GM19467 (cell line): ENCODE data around the gene SUGCT.
"Not testable (repeated sequence)": the region's sequence is repeated elsewhere in the genome, so short reads cannot be mapped to it uniquely, and the experiment has no call there.

Source experiments
- ATAC-seq: cut with Tn5 transposase; IDR thresholded peaks from one replicate; pipeline ENCODE4 v1.9.1; 2021; ENCODE audit warnings: mild to moderate bottlenecking, moderate library complexity; ENCODE audit not compliant: unreplicated experiment

Gene SUGCT

GRCh38 chr7:40138973-40139372 is 4.2 kb downstream of the SUGCT start:
- ATAC-seq: no peak

DNA sequence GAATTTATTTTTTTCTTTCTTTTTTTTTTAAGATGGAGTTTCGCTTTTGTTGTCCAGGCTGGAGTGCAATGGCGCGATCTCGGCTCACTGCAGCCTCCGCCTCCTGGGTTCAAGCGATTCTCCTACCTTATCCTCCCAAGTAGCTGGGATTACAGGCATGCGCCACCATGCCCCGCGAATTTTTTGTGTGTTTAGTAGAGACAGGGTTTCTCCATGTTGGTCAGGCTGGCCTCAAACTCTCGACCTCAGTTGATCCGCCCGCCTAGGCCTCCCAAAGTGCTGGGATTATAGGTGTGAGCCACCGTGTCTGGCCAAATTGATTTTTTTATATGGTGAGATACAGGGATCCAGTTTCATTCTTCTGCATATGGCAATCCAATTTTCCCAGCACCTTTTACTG is 5.1 kb downstream of the SUGCT start:
- not testable (repeated sequence) for ATAC-seq

DNA sequence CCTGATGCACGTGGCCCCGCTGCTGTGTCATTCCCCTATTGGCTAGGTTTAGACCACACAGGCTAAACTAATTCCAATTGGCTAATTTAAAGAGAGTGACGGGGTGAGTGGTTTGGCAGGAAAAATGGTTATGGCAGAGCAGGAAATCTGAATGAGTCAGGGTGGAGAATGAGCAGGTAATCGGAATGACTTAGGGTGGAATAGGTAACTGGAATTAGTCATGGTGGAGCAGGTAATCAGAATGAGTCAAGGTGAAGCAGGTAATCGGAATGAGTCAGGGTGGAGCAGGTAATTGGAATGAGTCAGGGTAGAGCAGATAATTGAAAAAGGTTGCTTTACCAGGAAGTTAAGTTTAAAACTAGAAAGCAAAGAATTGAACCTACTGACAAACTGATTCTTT is 7.1 kb downstream of the SUGCT start:
- not testable (repeated sequence) for ATAC-seq

DNA sequence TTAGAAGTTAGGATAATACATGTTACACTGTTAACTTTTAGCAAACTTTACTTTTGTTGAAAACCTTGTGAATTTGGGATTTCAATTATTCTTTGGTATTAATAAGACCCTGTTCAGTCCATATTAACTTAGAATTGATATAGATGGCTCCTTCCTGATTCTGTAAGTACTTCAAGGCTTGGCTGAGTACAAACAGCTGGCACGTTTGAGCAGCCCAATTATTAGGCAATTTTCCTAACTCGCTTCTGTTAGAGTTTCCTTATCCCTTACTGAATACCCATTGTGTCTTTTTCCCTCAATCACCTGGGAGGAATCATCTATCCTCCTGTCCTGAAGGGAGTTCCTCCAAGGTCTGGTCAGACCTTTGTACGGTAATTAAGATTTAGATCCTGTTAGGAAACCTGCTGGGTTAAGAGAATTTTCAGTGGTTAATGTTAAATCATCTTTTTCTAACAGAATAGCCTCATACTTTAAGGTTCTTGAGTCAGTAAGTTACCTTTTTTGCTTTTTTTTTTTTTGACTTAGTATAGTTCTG is 10.9 kb downstream of the SUGCT start:
- ATAC-seq: not testable (repeated sequence)

DNA sequence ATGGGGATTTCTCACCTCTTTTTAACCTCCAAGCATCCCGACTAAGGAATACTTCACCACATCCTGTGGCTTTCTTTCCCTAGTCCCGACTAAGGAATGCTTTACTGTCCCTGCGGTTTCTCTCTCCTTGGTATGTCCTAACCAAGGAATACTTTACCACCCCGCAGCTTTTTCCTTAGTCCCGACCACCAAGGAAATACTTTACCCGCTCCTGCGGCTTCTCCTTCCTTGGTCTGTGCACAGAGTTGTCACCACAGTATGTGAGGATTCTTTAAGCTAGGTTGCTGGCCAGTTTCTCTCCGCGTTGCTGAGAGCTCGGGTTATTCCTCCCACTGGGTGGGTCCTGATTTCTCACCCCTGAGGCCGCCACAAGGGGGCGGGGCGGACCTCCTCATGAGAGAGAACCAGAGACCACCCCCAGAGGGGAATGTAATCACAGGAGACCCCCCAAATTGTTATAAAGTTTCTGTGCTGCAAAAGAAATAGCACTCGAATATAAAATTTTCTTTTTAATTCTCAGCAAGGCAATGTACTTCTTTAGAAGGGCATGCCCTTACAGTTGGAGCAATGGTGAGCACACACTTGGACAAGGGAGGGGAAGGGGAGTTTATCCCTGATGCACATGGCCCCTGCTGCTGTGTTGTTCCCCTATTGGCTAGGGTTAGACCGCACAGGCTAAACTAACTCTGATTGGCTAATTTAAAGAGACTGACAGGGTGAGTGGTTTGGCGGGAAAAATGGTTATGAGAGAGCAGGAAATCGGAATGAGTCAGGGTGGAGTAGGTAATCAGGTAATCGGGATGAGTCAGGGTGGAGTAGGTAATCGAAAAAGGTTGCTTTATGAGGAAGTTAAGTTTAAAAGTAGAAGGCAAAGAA is 12.8 kb downstream of the SUGCT start:
- ATAC-seq: no peak

GRCh38 chr7:40148247-40148580 is 13.4 kb downstream of the SUGCT start:
- not testable (repeated sequence) for ATAC-seq

- no peak for ATAC-seq
Observed at GRCh38 chr7:40148671-40149070, 13.9 kb downstream of the SUGCT start.

- no peak for ATAC-seq
Observed at GRCh38 chr7:40151504-40151903, 16.7 kb downstream of the SUGCT start.

DNA sequence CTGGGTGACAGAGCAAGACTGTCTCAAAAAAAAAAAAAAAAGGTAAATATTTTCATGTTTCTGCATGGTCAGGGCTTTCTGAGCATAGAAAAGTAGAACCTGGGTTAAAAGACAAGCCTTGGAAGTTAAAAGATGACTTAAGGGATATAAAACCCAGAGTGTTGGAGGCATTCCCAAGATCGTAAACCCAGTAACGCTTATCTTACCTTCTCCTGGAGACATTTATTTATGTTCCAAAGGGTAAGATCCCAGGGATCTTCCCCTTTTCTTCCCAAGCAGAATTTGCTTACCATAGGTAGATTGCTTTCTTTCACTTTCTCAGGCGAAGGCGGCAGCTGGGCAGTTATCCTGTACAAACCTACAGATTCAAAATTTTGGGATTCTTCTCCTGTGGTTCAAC is 22.2 kb downstream of the SUGCT start:
- ATAC-seq: no peak

GRCh38 chr7:40162516-40162915 is 27.7 kb downstream of the SUGCT start:
- no peak for ATAC-seq

DNA sequence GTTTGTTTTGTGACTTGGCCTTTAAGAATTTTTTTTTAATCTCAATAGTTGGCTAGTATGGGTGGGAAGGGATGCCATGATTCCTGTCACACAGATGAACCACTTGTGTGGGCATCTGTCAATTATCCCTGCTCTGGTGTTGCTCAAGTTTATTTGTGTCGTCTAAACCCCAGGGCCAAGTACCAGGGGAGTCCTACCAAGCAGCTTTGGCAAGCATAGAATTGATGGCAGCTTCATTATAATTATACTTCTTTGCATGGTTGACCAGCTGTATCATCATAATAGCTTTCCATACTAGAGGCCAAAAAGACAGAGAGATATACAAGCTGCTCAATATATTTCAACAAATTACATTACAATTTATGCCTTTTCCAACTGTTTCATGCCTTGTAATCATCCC is 30.4 kb downstream of the SUGCT start:
- ATAC-seq: no peak

DNA sequence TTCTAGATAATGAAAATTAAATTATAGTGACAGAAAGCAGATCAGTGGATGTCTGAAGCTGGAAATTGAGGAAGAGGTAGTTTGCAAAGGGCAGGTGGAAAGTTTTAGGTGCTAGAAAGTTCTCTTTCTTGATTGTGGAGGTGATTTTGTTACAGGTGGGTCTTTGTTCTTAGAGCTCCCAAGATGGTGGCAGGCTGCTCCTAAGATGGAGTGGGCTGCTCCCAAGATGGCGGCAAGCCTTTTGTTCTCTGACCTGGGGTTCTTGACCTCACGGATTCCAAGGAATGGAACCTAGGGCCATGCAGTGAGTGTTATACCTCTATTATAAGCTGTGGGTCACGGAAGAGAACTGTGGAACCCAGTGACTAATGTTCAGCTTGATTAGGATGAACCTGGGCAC is 32.5 kb downstream of the SUGCT start:
- no peak for ATAC-seq

GRCh38 chr7:40168266-40168665 is 33.5 kb downstream of the SUGCT start:
- ATAC-seq: not testable (repeated sequence)

DNA sequence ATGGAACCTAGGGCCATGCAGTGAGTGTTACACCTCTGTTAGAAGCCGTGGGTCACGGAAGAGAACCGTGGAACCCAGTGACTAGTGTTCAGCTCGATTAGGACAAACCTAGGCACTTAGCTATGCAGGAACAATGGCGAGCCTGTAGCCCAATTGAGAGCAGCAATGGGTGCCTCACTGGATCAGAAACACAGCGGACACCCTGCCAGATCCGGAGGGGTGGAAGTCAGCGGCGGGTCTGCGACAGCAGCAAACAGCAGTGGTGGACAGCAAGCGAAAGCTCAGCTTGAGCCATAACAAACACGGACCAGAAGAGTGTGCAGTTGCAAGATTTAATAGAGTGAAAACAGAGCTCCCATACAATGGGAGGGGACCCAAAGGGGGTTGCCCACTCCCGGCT is 38.3 kb downstream of the SUGCT start:
- not testable (repeated sequence) for ATAC-seq

- ATAC-seq: not testable (repeated sequence)
Observed at GRCh38 chr7:40175256-40175655, 40.5 kb downstream of the SUGCT start.

DNA sequence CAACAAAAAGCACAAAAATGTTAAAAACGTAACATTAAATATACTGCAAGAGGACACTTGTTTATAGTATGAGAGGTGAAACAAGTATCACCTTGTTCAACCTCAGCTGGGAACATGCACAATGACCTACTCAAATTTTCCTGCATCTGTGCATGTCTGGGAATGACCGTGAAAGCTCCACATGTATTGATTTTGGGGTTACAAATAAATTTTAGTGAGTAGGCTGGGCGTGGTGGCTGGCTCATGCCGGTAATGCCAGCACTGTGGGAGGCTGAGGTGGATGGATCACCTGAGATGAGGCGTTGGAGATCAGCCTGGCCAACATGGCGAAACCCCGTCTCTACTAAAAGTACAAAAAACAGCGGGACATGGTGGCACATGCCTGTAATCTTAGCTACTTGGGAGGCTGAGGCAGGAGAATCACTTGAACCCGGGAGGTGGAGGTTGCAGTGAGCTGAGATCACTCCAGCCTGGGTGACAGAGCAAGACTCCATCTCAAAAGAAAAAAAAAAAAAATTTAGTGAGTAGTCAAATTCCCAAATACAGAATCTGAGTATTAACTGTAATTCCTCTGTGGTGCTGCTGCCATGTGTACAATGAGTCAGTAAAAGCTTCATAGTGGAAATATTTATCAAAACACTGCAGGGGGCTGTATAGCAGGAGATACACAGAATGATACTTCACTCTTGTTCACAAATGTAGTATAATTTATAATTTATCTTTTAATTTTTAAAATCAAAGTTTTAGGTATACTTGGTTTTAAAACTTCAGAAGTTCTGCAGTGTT is 41.1 kb downstream of the SUGCT start:
- ATAC-seq: no peak

- no peak for ATAC-seq
Observed at GRCh38 chr7:40177071-40177470, 42.3 kb downstream of the SUGCT start.

GRCh38 chr7:40182452-40182851 is 47.6 kb downstream of the SUGCT start:
- ATAC-seq: no peak

- ATAC-seq: no peak
Observed at GRCh38 chr7:40186586-40186985, 51.8 kb downstream of the SUGCT start.

- ATAC-seq: no peak
Observed at GRCh38 chr7:40192036-40192435, 57.2 kb downstream of the SUGCT start.

- ATAC-seq: no peak
Observed at GRCh38 chr7:40194745-40195144, 59.9 kb downstream of the SUGCT start.

DNA sequence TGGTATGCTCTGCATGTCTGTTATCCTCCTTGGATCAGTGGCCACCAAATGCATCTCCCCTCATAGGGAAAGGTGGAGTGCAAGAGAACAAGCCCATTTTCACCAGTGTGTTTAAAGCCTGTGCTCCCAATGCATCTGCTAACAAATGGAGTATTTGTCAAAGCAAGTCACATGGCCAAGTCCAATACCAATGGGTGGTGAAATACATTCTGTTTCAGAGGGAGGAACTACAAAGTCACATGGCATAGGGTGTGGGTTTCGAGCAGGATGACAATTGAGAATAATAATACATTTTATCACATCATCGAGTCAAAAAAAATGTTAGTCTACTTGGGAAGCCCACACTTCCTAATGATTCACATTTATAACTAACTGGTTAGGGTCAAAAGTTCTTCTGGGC is 62.7 kb downstream of the SUGCT start:
- no peak for ATAC-seq
